Stimulated activated CD4-positive, alpha-beta T cell treated with anti-CD3 and anti-CD28 coated beads, Interleukin-12 subunit alpha, Interleukin-12 subunit beta, amount 100 ng/mL, for 24 hours (primary cell): ENCODE data around the gene ATP10B.
A peak's percentile ranks its signal among the peaks of the same experiment; 100 is the strongest.

Source experiments
- DNase-seq, 2 experiments: peaks; one replicate each; pipeline ENCODE4 v3.0.0-alpha.2; 2020; ENCODE audit warnings: low read depth in 2 of 2

The ATP10B gene

DNA sequence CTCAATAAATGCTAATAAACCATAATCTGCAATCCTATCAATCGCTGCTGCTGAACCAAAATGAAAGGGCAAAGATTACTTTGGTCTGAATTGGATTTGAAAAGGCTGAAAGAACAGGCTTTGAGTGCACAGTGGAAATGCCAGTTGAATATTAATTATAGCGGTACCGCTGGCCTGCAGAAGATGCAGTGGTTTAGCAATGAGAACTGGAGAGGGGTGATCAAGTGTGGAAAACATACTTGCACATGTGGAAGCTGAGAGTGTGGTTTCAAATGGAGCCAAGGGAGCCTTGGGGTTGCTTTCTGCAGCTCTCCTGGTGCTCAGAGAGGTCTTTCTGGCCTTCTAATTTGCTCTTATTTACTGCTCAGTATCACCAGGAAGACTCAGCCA is 296.4 kb downstream of the ATP10B start:
- DNase-seq: no peak

DNA sequence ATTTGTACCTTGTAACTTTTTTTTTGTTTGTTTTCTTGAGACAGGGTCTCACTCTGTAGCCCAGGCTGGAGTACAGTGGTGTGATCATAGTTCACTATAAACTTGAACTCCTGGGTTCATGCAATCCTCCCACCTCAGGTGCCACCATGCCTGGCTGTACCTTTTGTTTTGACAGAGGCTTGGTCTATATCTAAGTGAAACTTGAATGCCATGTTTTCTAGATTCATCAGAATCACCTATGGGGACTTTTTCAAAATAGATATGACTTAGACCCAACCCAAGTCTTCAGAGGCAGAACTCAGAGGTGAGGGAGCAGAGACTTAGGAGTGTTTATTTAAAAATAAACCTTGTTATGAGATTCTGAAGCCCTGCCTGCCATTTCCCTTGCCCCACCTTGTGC is 301.9 kb downstream of the ATP10B start:
- no peak for DNase-seq

DNA sequence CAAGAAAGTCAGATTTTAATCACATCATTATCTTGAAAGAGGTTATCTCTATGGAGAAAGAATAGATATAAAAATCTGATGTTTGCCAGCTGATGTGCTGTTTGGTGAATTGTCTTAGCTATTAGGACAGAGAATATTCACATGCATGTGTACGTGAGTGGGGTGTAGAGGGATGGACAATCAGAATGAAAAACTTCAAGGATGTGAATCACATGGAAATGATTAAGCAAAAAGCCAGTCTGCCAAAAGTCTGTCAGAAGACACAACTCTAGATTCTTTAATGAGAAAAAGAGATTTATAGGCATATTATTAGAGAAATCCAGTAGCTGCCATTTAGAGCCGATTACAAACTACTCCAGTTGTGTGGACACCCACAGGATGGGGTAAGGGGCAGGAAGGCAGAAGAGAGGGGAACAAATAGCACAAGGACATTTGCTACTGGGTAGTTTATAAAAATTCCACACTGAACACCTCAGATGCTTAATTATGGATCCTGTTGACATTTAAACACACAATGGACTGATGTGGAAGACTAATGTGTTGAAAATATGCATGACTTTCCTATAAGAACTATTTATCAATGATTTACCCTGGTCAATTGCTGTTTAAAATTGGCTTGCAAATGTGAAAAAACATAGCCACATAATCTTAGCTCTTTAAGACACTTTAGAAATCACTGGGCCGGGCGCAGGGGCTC is 302.9 kb downstream of the ATP10B start:
- DNase-seq: no peak

DNA sequence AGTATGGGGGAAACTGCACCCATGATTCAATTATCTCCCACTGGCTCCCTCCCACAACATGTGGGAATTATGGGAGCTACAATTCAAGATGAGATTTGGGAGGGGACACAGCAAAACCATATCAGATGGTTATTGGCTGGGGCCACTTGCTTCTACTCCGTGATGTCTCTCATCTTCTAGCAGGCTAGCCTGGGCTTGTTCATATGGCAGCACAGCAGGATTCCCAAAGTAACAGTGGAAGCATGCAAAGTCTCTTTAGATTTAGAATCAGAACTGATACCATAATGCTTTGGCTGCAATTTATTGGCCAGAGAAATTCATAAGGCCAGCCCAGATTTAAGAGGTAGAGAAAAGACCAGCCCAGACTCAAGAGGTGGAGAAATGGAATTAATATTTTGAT is 304.1 kb downstream of the ATP10B start:
- no peak for DNase-seq

DNA sequence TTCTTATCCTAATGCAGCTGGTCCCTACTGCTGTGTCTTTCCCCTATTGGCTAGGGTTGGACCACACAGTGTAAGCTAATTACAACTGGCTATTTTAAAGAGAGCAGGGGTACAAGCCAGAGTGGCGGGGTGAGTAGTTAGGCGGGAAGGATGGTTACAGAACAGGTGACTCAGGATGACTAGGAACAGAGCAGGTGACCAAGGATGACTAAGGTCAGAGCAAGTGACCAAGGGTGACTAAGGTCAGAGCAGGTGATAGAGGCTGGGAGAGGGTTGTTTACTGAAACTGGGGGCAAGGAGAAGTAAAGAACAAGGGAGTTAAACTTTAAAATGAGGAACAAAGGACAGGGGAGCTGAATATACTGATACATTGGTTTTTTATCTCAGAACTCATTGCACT is 304.9 kb downstream of the ATP10B start:
- no peak for DNase-seq

DNA sequence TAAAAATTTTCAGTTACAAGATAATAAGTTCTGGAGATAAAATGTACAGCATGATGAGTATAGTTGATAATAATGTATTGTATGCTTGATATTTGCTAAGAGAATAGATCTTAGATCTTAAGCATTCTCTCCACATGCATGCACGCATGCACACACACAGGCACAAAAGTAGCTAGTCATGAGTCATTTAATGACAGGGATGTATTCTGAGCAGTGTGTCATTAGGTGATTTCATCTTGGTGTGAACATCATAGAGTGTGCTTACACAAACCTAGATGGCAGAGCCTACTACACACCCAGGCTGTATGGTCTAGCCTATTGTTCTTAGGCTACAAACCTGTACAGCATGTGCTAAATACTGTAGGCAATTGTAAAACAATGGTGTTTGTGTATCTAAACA is 306.2 kb downstream of the ATP10B start:
- no peak for DNase-seq

DNA sequence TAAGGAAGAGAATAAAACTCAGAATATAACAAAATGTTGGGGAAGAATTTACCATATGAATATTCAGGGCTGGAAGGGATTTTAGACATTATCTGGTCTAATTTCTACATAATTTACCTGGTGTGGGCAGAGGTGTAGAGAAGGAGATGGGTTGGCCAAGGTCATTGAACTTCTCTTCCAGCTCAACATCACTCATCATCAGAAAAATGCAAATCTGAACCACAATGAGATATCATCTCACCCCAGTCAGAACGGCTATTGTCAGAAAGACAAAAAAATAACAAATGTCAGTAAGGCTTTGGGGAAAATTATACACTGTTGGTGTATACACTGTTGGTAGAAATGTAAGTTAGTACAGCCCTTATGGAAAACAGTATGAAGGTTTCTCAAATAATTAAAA is 308.6 kb downstream of the ATP10B start:
- no peak for DNase-seq

DNA sequence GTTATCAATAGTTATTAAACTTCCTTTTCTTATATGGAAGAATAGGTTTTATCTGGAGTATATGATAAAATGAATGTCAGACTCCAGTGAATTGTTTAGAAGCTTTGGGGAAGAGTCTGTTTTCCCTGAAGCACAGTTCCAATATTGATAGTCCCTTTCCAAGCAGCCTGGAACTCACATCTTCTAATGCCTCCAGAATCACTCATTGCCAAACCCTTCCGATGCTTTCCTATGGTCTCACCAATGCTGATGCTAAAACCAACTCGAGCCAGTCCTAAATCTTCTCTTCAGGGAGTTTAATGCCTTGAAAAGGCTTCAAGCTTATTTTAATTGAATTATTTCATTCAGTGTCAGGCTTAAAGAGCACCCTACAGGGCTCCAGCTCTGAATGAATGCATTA is 309.2 kb downstream of the ATP10B start:
- DNase-seq: no peak

DNA sequence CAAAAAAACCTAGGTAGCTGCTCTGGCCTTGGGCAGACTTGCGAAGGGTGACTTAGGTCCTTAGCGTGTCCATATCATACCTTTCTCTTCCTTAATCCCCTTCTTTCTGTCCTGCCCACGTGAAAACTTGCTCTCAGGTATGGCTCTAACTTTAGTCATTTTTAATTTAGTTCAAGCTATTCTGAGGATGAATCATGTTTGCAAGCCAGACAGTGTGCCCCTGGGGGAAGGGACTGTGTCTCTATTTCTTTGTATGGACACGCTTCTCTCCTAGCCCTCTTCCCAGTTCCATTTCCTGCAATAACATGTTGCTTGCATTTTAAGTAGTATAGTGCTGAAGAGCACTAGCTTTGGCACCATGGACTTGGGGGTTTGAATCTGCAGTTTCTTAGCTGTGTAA is 309.7 kb downstream of the ATP10B start:
- DNase-seq: no peak

DNA sequence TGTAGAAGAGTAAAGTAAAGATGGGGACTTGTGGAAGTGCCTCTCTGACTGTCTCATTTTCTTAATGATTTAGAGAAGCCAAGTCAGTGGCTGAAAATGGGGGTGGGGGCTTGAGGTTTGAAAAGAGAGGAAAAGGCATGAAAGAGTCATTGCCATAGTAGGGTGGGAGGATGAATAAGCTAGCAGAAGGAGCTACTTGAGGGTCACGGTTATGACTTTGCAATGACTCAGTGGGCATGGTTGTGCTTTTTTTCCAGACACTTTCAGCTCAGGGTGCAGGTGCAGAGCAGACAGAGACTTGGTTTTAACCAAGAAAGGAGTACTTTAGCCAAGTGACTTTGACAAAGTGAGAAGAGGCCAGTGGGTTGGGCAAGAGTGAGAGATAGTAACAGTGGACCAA is 312.6 kb downstream of the ATP10B start:
- DNase-seq: peak; percentile 13 to 60

DNA sequence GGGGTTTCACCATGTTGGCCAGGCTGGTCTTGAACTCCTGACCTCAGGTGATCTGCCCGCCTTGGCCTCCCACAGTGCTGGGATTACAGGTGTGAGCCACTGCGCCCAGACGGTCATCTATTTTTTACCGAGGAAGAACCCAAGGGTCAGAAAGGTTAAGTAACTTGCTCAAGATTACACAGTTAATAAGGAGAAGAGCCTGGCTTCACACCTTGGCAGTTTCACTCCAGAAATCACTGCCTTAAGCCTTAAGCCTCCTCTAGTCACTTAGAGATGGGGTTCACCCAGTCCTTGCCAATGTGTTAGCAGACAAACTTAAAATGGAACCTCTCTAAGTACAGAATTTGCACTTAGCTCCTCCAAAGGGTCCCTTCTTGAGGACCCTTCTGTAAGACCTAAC is 314.1 kb downstream of the ATP10B start:
- DNase-seq: no peak

DNA sequence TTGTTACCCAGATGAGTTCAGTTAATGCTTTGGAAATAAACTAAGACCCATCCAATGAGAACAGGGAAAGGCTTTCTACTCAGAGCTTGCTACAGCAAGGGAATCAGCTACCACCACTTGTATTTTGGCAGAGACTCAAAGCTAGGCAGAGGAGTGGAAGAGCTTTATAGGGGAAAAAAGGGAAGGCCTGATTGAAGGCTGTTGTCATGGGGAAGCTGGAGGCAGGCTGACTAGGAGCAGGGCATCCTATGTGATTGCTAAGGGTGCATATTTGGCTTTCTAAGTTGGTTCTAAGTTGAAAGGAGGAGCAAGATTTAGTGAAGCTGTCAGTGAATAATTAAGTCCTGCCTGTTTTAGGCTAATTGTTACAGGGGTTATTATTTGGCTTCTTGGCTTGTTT is 314.9 kb downstream of the ATP10B start:
- no peak for DNase-seq

DNA sequence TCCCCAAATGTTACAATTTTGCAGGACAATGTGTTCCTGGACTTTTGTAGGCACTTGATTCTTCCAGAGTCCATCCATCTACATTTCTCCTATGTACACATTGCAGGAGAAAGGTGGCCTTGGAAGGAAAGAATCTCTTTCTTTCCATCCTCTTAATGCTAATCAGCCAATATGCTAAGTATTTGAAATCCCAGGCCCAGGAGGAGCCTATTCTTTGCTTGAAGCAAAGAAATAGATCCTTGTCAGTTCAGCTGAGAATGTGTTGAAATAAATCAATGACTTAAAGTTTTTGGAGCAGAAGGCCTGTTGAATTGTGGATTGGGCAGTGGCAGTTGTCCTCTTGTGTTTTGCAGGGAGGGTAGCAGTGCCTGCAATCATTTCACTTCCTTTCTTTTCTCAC is 317.1 kb downstream of the ATP10B start:
- DNase-seq: no peak

DNA sequence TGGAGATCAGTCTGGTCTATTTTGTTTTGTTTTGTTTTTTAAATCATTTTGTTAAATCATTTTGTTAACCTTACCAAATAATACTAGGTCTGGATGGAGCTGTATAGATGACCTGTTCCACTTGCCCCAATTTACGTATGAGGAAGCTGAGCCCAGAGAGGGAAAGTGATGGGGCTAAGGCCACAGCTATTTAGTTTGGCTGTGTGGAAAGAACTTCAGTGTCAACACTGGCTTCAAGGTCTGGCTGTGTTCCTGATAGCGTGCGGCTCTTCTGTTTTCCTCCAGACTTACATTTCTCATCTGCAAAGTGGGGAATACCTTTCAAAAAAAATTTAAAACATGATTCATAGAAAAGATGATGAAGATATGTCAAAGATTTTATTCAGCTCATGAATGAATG is 317.9 kb downstream of the ATP10B start:
- DNase-seq: no peak

DNA sequence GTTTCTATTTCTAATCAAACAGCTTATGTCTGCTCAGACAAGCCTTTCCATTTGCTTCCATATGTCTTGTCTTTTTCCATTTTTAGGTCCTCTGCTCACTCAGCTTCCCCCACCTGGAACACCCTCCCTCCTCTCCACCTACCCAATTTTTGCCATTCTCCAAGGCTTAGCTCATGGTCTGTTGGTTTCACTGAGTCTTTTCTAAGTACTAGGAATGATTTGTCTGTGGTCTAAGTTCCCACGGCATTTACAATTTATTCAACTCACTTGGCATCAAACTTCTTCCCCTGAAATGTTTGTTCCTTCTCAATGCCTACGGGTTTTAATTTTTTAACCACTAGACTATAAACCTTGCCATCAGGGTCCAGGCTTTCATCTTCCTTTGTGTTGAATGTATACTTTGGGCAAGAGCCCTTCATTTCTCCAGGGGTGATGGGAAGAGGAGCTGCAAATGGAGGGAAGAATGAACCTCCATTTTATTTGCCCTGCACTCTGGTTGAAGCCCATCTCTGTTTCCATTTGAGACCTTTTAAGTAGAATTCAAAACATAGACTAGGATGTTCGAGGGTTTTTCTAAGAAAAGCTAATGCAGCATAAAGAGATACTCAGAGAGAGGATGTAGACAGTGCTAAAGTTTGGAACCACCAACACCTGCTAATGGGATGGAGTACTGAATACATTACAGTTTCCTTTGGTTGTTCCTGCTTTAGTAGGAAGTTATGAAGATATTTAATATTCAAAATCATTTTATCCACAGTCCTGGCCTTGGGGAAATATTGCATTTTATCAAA is 326.3 kb downstream of the ATP10B start:
- DNase-seq: no peak

DNA sequence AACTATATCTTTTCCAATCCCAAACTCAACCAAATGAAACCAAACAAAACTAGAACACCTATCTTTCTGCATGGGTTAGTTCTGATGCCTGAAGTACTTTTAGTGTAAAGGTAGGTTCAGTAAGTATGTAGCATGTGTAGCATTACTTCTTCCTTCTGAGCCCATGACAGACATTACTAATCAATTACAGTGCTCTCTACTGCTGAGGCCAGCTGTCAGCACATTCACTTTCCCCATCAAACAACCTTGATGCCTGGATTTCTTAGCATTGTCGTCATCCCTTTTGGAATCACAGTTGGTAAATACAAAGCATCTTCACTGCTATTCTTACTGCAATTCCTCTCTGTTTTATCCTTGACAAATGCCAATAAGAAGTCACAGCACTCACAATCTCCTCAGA is 327.2 kb downstream of the ATP10B start:
- DNase-seq: no peak

DNA sequence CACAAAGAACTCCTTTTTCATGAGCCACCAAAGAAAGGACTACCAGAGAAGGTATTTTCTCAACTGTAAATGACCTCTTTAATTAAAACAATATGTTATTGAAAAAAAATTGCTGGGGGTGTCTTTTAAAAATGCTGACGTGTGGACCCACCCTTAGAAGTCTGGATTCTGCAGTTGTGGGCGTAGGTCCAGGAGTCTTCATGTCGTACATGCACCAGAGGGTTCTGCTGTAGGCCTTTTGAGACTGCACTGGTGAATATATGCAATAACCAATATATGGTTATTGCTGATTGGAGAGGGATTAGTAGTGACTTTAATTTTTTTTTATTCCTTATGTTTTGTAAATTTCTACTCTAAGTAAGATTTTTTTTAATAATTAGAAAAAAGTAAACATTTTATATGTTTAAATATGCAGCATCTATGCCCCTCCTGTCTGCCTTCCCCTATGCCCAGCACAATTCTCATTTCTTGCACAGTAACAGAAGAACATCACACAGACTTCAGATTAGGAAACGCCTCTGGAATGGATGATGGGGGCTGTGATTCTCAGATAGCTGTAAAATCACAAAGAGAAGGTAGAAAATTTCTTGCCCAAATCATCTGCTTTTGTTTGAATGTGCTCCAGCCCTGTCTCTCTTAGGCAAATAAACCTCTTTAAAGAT is 328.4 kb downstream of the ATP10B start:
- DNase-seq: no peak

DNA sequence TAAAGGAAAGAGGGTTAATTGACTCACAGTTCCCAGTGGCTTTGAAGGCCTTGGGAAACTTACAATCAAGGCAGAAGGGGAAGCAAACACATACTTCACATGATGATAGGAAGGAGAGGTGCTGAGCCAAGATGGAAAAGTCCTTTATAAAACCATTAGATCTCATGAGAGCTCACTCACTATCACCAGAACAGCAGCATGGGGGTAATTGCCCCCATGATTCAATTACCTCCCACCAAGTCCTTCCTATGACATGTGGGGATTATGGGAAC is 330.7 kb downstream of the ATP10B start:
- DNase-seq: no peak

DNA sequence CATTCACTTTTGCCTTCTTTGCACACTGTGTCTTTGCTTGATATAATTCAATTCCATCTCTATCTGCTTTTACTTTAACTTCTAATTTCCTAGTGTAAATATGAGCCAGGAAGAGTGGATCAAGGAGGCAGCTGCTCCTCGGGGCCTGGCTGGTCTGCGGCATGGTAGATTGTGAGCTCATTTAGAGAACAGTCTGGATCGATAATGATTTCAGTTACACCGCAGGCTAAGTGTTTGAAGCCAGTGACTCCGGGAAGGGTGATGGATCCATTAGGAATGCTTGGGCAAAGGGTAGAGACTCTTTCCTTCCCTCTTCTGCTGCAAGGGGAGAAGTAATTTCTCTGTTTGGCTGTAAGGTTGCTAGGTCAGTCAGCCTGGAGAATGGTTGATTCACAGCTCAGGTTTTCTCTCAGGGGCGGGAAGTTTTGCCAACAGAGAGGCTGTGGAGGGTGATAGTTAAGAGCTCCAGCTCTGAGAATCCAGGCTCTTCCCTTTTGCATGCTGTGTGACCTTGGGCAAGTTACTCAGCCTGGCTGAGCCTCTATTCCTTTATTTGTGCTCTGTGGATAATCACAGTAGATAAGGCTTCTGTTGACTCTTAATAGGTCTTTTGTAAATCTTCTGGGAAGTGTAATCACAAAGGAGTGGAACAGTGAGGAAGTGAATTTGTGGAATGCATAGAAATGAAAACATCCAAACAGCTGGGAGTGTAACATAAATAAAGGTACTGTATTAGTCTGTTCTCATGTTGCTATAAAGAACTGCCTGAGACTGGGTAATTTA is 331.2 kb downstream of the ATP10B start:
- no peak for DNase-seq

DNA sequence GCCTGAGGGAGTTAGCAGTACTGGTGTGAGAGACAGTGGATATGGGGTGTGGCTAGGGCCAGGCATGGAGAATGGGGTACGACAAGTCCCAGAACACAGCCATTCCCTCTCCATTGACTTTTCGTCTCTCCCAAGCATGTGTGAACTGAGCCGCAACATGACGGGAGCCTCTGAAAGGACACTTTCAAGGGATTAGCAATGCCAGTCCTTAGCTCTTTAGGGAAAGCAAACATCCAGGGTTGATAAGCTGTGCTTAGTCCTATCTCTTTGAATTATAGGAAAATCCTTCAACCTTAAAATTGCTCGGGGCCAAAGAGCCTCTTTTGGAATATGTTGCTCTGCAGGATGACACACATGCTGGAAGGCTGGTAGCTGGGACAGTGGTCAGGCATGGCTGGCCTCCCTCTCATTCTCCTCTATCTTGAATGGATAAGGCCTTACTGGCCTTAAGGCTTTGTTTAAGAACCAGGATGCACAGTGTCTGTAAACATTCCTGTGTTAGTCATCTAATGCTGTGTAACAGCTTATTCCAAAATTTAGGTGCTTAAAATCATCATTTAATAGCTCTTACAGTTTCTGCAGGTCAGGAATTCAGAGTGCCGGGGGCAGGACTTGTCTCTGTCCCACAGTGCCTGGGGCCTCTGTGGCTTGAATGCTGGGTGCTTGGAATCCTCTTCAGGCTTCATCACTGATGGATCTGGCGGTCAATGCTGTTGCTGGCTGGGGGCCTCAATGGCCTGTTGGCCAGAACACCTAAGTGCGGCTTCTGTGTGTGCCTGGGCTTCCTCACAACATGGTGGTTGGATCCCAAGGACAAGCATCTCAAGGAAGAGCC is 335.1 kb downstream of the ATP10B start:
- no peak for DNase-seq

DNA sequence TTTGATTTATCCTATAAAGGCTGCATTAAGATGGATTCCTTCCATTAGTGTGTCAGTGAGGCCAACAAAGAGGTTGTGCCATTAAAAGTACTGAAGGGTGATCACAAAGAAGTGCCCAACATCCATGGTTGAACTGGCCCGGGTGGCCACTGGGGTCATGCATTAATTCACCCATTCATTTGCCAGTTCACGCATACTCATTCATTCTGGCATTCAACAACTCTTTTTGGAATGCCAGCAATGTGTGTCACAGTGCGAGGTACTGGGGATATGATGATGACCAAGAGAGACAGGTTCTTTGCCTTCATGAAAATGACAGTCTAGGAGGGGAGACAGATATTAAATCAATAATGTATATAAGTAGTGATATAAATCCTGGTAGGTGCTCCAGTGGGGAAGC is 337.1 kb downstream of the ATP10B start:
- no peak for DNase-seq

DNA sequence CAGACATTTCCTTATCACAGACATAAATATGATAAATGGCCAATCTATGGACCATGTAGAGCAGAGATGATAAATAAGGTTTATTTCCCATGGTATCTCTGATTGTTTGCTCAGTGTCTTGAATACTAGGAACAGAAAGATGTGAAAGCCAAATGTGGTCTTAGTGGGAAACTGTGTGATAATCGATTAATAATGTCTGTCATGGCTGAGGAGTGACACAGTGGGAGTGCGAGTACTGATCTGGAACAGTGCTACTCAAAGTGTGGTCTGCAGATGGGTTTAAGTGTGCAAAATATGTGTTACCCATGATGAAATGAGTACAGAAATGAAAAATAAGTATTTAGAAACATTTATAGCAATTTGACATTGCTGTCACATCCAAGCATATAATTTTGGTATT is 337.8 kb downstream of the ATP10B start:
- no peak for DNase-seq
